Trophoblast cell (in vitro differentiated cells and primary cell): ENCODE results near the gene NFU1.

Experiments
- DNase-seq, 2 donors: peaks; one replicate each; pipeline ENCODE4 v3.0.0-alpha.2; 2016
- H2AFZ ChIP-seq: 2 replicates; pipeline ENCODE4 v1.6.1; 2013; ENCODE audit warnings: low read length, moderate library complexity, mild to moderate bottlenecking; ENCODE audit not compliant: insufficient read depth, poor library complexity
- H2AK5ac ChIP-seq: 2 replicates; pipeline ENCODE4 v1.6.1; 2013; ENCODE audit warnings: mild to moderate bottlenecking, low read length
- H2BK120ac ChIP-seq: 2 replicates; pipeline ENCODE4 v1.6.1; 2013; ENCODE audit warnings: low read length, mild to moderate bottlenecking, moderate library complexity; ENCODE audit not compliant: insufficient read depth, poor library complexity
- H2BK12ac ChIP-seq: 2 replicates; pipeline ENCODE4 v1.6.1; 2013; ENCODE audit warnings: mild to moderate bottlenecking, low read length, moderate library complexity
- H2BK5ac ChIP-seq: 2 replicates; pipeline ENCODE4 v1.6.1; 2013; ENCODE audit warnings: low read length, low read depth, moderate library complexity, mild to moderate bottlenecking; ENCODE audit not compliant: poor library complexity
- H3K14ac ChIP-seq: 2 replicates; pipeline ENCODE4 v1.6.1; 2013; ENCODE audit warnings: mild to moderate bottlenecking, low read length
- H3K18ac ChIP-seq: 2 replicates; pipeline ENCODE4 v1.6.1; 2013; ENCODE audit warnings: mild to moderate bottlenecking, low read length
- H3K23ac ChIP-seq: 2 replicates; pipeline ENCODE4 v1.6.1; 2013; ENCODE audit warnings: low read length
- H3K27ac ChIP-seq: 2 replicates; pipeline ENCODE4 v1.5.1; 2013; ENCODE audit warnings: low read depth, mild to moderate bottlenecking, inconsistent platforms, low read length, moderate library complexity
- H3K27me3 ChIP-seq: 2 replicates; pipeline ENCODE4 v1.6.1; 2013; ENCODE audit warnings: inconsistent platforms, mild to moderate bottlenecking, low read length, moderate library complexity; ENCODE audit not compliant: insufficient read depth
- H3K36me3 ChIP-seq, 2 experiments: 1 replicate in 1 of 2; 2 replicates in 1 of 2; pipeline ENCODE4 v1.6.1; 2013; ENCODE audit warnings: low read length in 2 of 2, mild to moderate bottlenecking in 2 of 2, moderate library complexity in 1 of 2; ENCODE audit not compliant: insufficient read depth in 2 of 2, control insufficient read depth in 1 of 2
- H3K4ac ChIP-seq: 2 replicates; pipeline ENCODE4 v1.6.1; 2013; ENCODE audit warnings: low read depth, mild to moderate bottlenecking, low read length, moderate library complexity
- H3K4me1 ChIP-seq, 2 experiments: 1 replicate in 1 of 2; 2 replicates in 1 of 2; pipeline ENCODE4 v1.6.1; 2013; ENCODE audit warnings: low read length in 2 of 2, mild to moderate bottlenecking in 2 of 2, moderate library complexity in 1 of 2; ENCODE audit not compliant: insufficient read depth in 2 of 2, control insufficient read depth in 1 of 2
- H3K4me2 ChIP-seq: 2 replicates; pipeline ENCODE4 v1.6.1; 2013; ENCODE audit warnings: inconsistent platforms, mild to moderate bottlenecking, low read length, moderate library complexity
- H3K4me3 ChIP-seq: 2 replicates; pipeline ENCODE4 v1.5.1; 2013; ENCODE audit warnings: mild to moderate bottlenecking, low read depth, low read length, inconsistent platforms
- H3K79me1 ChIP-seq: one replicate; pipeline ENCODE4 v1.6.1; 2013; ENCODE audit warnings: low read length
- H3K79me2 ChIP-seq: 2 replicates; pipeline ENCODE4 v1.6.1; 2013; ENCODE audit warnings: low read length, mild to moderate bottlenecking; ENCODE audit not compliant: control insufficient read depth, insufficient read depth, poor library complexity
- H3K9ac ChIP-seq: 2 replicates; pipeline ENCODE4 v1.6.1; 2013; ENCODE audit warnings: mild to moderate bottlenecking, low read length
- H3K9me3 ChIP-seq: 2 replicates; pipeline ENCODE4 v1.6.1; 2013; ENCODE audit warnings: low read depth, mild to moderate bottlenecking, control low read depth, inconsistent platforms, low read length; ENCODE audit not compliant: insufficient read depth
- H4K12ac ChIP-seq: 2 replicates; pipeline ENCODE4 v1.6.1; 2013; ENCODE audit warnings: low read depth, mild to moderate bottlenecking, low read length, moderate library complexity
- H4K8ac ChIP-seq: 2 replicates; pipeline ENCODE4 v1.6.1; 2013; ENCODE audit warnings: low read depth, mild to moderate bottlenecking, low read length, moderate library complexity
- H4K91ac ChIP-seq: one replicate; pipeline ENCODE4 v1.6.1; 2013; ENCODE audit warnings: low read depth, mild to moderate bottlenecking, low read length, moderate library complexity
- WGBS: extraction: QIAGEN DNeasy Blood & Tissue Kit; methylation state at CpG from one replicate; pipeline ENCODE4 v1.1.7; 2013; ENCODE audit warnings: missing lambda C conversion rate; ENCODE audit not compliant: insufficient read length, insufficient coverage; ENCODE audit errors: extremely low coverage; 5-methylcytosine and 5-hydroxymethylcytosine counted together

NFU1 gene

GRCh38 chr2:69459936-69460335, 22.7 kb upstream of the NFU1 start:
- H3K79me2 ChIP-seq: no peaks in the 10 kb centered on the region
- no peak overlapping the region for H3K27ac ChIP-seq
- no peak overlapping the region for H3K9ac ChIP-seq

GRCh38 chr2:69456950-69457445, 19.8 kb upstream of the NFU1 start:
- Histone ChIP-seq H3K4ac (no peak overlapping the region), H3K36me3 (no peaks in the 10 kb centered on the region), H2BK120ac (no peak overlapping the region), H3K27me3 (no peaks in the 10 kb centered on the region), H3K18ac (no peak overlapping the region), H2AFZ (no peak overlapping the region), H3K4me3 (no peak overlapping the region), H2BK5ac (no peak overlapping the region), H2BK12ac (no peak overlapping the region), H3K9me3 (no peaks in the 10 kb centered on the region), H2AK5ac (no peak overlapping the region), H4K12ac (no peak overlapping the region), H3K14ac (no peak overlapping the region), H3K27ac (no peak overlapping the region), H3K23ac (no peak overlapping the region), H3K4me1 (peaks cover 5 to 6% of the 10 kb centered on the region in 2 experiments), H3K79me1 (no peaks in the 10 kb centered on the region), H3K79me2 (no peaks in the 10 kb centered on the region), H4K8ac (no peak overlapping the region), H4K91ac (no peak overlapping the region), H3K4me2 (no peak overlapping the region), H3K9ac (no peak overlapping the region)
- DNase-seq: no peak

More at GRCh38 chr2:69459936-69460335, 22.7 kb upstream of the NFU1 start:
- H4K91ac ChIP-seq: no peak overlapping the region
- no peak overlapping the region for H2BK120ac ChIP-seq
- H3K4me1 ChIP-seq: peaks cover 0 to 2% of the 10 kb centered on the region in 2 experiments
- H3K4ac ChIP-seq: no peak overlapping the region
- peaks cover 0 to 3% of the 10 kb centered on the region in 2 experiments for H3K36me3 ChIP-seq
- H3K4me3 ChIP-seq: no peak overlapping the region
- H3K23ac ChIP-seq: no peak overlapping the region
- H3K9me3 ChIP-seq: no peaks in the 10 kb centered on the region
- no peak overlapping the region for H4K8ac ChIP-seq
- WGBS: no CpG with 5 or more reads among the region's 4 CpGs
- H3K79me1 ChIP-seq: no peaks in the 10 kb centered on the region
- no peak for DNase-seq
- no peak overlapping the region for H3K18ac ChIP-seq
- no peak overlapping the region for H2BK12ac ChIP-seq
- no peak overlapping the region for H3K14ac ChIP-seq
- H2AFZ ChIP-seq: no peak overlapping the region
- H3K4me2 ChIP-seq: no peak overlapping the region
- no peak overlapping the region for H2AK5ac ChIP-seq
- no peak overlapping the region for H2BK5ac ChIP-seq
- no peak overlapping the region for H4K12ac ChIP-seq
- no peaks in the 10 kb centered on the region for H3K27me3 ChIP-seq

GRCh38 chr2:69456154-69456553, 18.9 kb upstream of the NFU1 start:
- peaks cover 5 to 6% of the 10 kb centered on the region in 2 experiments for H3K4me1 ChIP-seq
- no peaks in the 10 kb centered on the region for H3K27me3 ChIP-seq
- H4K8ac ChIP-seq: no peak overlapping the region
- no peaks in the 10 kb centered on the region for H3K9me3 ChIP-seq
- no peak overlapping the region for H3K9ac ChIP-seq
- no peak overlapping the region for H3K27ac ChIP-seq
- no peak overlapping the region for H3K14ac ChIP-seq
- H2BK12ac ChIP-seq: no peak overlapping the region
- H3K79me2 ChIP-seq: no peaks in the 10 kb centered on the region
- no peak overlapping the region for H2BK120ac ChIP-seq
- no peak for DNase-seq
- no peak overlapping the region for H4K12ac ChIP-seq
- H2BK5ac ChIP-seq: no peak overlapping the region
- no peak overlapping the region for H4K91ac ChIP-seq
- no CpG with 5 or more reads among the region's 7 CpGs for WGBS
- no peaks in the 10 kb centered on the region for H3K79me1 ChIP-seq
- H3K18ac ChIP-seq: no peak overlapping the region
- no peak overlapping the region for H3K4me3 ChIP-seq
- no peak overlapping the region for H3K4me2 ChIP-seq
- H3K4ac ChIP-seq: no peak overlapping the region
- H2AFZ ChIP-seq: no peak overlapping the region
- no peak overlapping the region for H2AK5ac ChIP-seq
- H3K36me3 ChIP-seq: no peaks in the 10 kb centered on the region
- H3K23ac ChIP-seq: no peak overlapping the region

GRCh38 chr2:69454976-69455375, 17.7 kb upstream of the NFU1 start:
- H2BK5ac ChIP-seq: no peak overlapping the region
- no peak overlapping the region for H2AFZ ChIP-seq
- H3K4me3 ChIP-seq: no peak overlapping the region
- no peak overlapping the region for H4K8ac ChIP-seq
- H3K79me1 ChIP-seq: no peaks in the 10 kb centered on the region
- H3K4me1 ChIP-seq: peaks cover 6 to 7% of the 10 kb centered on the region in 2 experiments
- DNase-seq: no peak
- H3K79me2 ChIP-seq: no peaks in the 10 kb centered on the region
- H2AK5ac ChIP-seq: no peak overlapping the region
- no peaks in the 10 kb centered on the region for H3K27me3 ChIP-seq
- H3K9ac ChIP-seq: no peak overlapping the region
- H3K9me3 ChIP-seq: no peaks in the 10 kb centered on the region
- WGBS: no CpG with 5 or more reads among the region's 2 CpGs
- no peaks in the 10 kb centered on the region for H3K36me3 ChIP-seq
- H3K4ac ChIP-seq: no peak overlapping the region
- no peak overlapping the region for H3K27ac ChIP-seq
- no peak overlapping the region for H3K23ac ChIP-seq
- no peak overlapping the region for H4K12ac ChIP-seq
- H2BK120ac ChIP-seq: no peak overlapping the region
- H3K4me2 ChIP-seq: no peak overlapping the region
- no peak overlapping the region for H2BK12ac ChIP-seq
- H3K14ac ChIP-seq: no peak overlapping the region
- no peak overlapping the region for H4K91ac ChIP-seq
- H3K18ac ChIP-seq: no peak overlapping the region
